HepG2 (cell line): Measurements from ENCODE around the gene RPS6KL1. TPM values are rescaled to one million over a fixed set of nuclear protein-coding genes. Genes with fewer than 3 reads are reported as not detected.

ENCODE experiments used
- CEBPZ ChIP-seq: IDR thresholded peaks from 2 replicates; pipeline ENCODE4 v1.6.1; 2012; ENCODE audit warnings: low read length, improper control_type of control experiment
- CREM ChIP-seq, 2 experiments: sonication (generic) in 1 of 2; formaldehyde crosslinking in 1 of 2; IDR thresholded peaks; 2 replicates each; pipeline versions ENCODE4 v1.4.0 to v1.6.1; 2016 to 2020; ENCODE audit warnings: antibody characterized with exemption in 1 of 2, mild to moderate bottlenecking in 1 of 2, missing genetic modification reagents in 1 of 2
- DBP ChIP-seq: sonication (generic); formaldehyde crosslinking; IDR thresholded peaks from 2 replicates; pipeline ENCODE4 v1.4.0; 2020; ENCODE audit warnings: missing genetic modification reagents; ENCODE audit errors: not compliant biosample characterization
- ETV5 ChIP-seq: IDR thresholded peaks from 2 replicates; pipeline ENCODE4 v1.6.1; 2018; ENCODE audit warnings: missing biosample characterization, missing genetic modification reagents, inconsistent platforms, borderline replicate concordance
- GFI1 ChIP-seq: sonication (generic); formaldehyde crosslinking; IDR thresholded peaks from 2 replicates; pipeline ENCODE4 v1.5.0; 2020; ENCODE audit warnings: missing genetic modification reagents, mild to moderate bottlenecking, borderline replicate concordance
- MIXL1 ChIP-seq: IDR thresholded peaks from 2 replicates; pipeline ENCODE4 v1.6.1; 2016
- MXD4 ChIP-seq: IDR thresholded peaks from 2 replicates; pipeline ENCODE4 v1.6.1; 2016; ENCODE audit warnings: mild to moderate bottlenecking, missing biosample characterization, missing genetic modification reagents
- SIX4 ChIP-seq: sonication (generic); formaldehyde crosslinking; IDR thresholded peaks from 2 replicates; pipeline ENCODE4 v1.4.0; 2020; ENCODE audit warnings: missing genetic modification reagents
- SKIL ChIP-seq: sonication (generic); formaldehyde crosslinking; IDR thresholded peaks from 2 replicates; pipeline ENCODE4 v1.8.0; 2022; ENCODE audit warnings: missing genetic modification reagents, mild to moderate bottlenecking, moderate library complexity, borderline replicate concordance
- SNRNP70 ChIP-seq: fragments of 200-400 bp; formaldehyde crosslinking; IDR thresholded peaks from 2 replicates; pipeline ENCODE4 v1.6.1; 2017; ENCODE audit warnings: mild to moderate bottlenecking, low read depth, low read length, moderate library complexity
- ZKSCAN5 ChIP-seq: sonication (generic); formaldehyde crosslinking; IDR thresholded peaks from 2 replicates; pipeline ENCODE4 v1.5.1; 2020; ENCODE audit warnings: mild to moderate bottlenecking, missing genetic modification reagents
- ZMAT5 ChIP-seq: sonication (generic); formaldehyde crosslinking; IDR thresholded peaks from 2 replicates; pipeline ENCODE4 v1.5.0; 2020; ENCODE audit warnings: mild to moderate bottlenecking, low read depth, missing genetic modification reagents, borderline replicate concordance
- ZNF382 ChIP-seq: sonication (generic); formaldehyde crosslinking; IDR thresholded peaks from 2 replicates; pipeline ENCODE4 v1.5.0; 2020; ENCODE audit warnings: missing genetic modification reagents, mild to moderate bottlenecking, borderline replicate concordance
- ZNF761 ChIP-seq: sonication (generic); formaldehyde crosslinking; conservative IDR thresholded peaks from 2 replicates; pipeline ENCODE4 v1.4.0; 2020; ENCODE audit warnings: mild to moderate bottlenecking, missing genetic modification reagents
- ZSCAN21 ChIP-seq: sonication (generic); formaldehyde crosslinking; IDR thresholded peaks from 2 replicates; pipeline ENCODE4 v1.8.0; 2022; ENCODE audit warnings: mild to moderate bottlenecking, missing genetic modification reagents, moderate library complexity, borderline replicate concordance
- polyA plus RNA-seq, 8 experiments: library from polyadenylated mRNA; depleted of rRNA in 3 of 8; stranded (reverse) in 7 of 8; unstranded in 1 of 8; fragments of >200 nt; fragmentation: Illumina TruSeq in 4 of 8; extraction: Trizol in 4 of 8; gene quantifications; 2 replicates each; pipeline versions ENCODE4 v1.2.1 to v1.2.3, GENCODE V29; 2011 to 2016; ENCODE audit warnings: low read depth in 4 of 8, missing spikeins in 1 of 8, mixed read lengths in 1 of 8; ENCODE audit not compliant: insufficient read depth in 1 of 8
- total RNA-seq, 5 experiments: library from RNA; depleted of rRNA; stranded (reverse); fragments of >200 nt; fragmentation: Illumina TruSeq; extraction: Trizol; gene quantifications; 2 replicates each; pipeline ENCODE4 v1.2.3, GENCODE V29; 2016; ENCODE audit warnings: low read depth in 1 of 5
- TF ChIP-seq, protein P1 (sequence below): sonication (generic); formaldehyde crosslinking; IDR thresholded peaks from 2 replicates; pipeline ENCODE4 v1.4.0; 2020; ENCODE audit warnings: missing genetic modification reagents, mild to moderate bottlenecking, borderline replicate concordance
- TF ChIP-seq, protein P2 (sequence below): sonication (generic); formaldehyde crosslinking; IDR thresholded peaks from 2 replicates; pipeline ENCODE4 v1.8.1; 2023; ENCODE audit warnings: mild to moderate bottlenecking, missing genetic modification reagents

RPS6KL1 gene
- total and polyA plus RNA-seq, 2 of the 13 experiments (the other 11 are each of a cell fraction or from before 2014, with no cell fraction given), result 6.5 to 11.5 TPM

GRCh38 chr14:74945852-74946658 lies 23.0 kb upstream of the RPS6KL1 start (continued):
- TF ChIP-seq MXD4 (CRISPR knock-in tag), result no peak
- TF ChIP-seq, protein P1, sequence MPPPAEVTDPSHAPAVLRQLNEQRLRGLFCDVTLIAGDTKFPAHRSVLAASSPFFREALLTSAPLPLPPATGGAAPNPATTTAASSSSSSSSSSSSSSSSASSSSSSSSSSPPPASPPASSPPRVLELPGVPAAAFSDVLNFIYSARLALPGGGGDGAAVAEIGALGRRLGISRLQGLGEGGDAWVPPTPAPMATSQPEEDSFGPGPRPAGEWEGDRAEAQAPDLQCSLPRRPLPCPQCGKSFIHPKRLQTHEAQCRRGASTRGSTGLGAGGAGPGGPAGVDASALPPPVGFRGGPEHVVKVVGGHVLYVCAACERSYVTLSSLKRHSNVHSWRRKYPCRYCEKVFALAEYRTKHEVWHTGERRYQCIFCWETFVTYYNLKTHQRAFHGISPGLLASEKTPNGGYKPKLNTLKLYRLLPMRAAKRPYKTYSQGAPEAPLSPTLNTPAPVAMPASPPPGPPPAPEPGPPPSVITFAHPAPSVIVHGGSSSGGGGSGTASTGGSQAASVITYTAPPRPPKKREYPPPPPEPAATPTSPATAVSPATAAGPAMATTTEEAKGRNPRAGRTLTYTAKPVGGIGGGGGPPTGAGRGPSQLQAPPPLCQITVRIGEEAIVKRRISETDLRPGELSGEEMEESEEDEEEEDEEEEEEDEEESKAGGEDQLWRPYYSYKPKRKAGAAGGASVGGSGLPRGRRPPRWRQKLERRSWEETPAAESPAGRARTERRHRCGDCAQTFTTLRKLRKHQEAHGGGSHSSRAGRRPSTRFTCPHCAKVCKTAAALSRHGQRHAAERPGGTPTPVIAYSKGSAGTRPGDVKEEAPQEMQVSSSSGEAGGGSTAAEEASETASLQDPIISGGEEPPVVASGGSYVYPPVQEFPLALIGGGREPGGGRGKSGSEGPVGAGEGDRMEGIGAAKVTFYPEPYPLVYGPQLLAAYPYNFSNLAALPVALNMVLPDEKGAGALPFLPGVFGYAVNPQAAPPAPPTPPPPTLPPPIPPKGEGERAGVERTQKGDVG, result no peak
- TF ChIP-seq SNRNP70, result no peak
- TF ChIP-seq CREM (IDR thresholded peaks at IDR 0.05), result peak; percentile 42; the same call in 1 of the 2 replicates
- TF ChIP-seq CREM (CRISPR knock-in tag; IDR thresholded peaks at IDR 0.05), result no peak
- no peak for TF ChIP-seq ZNF761 (CRISPR knock-in tag)
- peak; percentile 24; the same call in 1 of the 2 replicates for TF ChIP-seq SIX4 (CRISPR knock-in tag)
- TF ChIP-seq GFI1, result peak; percentile 94
- no peak for TF ChIP-seq ZKSCAN5 (CRISPR knock-in tag)
- TF ChIP-seq, protein P2, sequence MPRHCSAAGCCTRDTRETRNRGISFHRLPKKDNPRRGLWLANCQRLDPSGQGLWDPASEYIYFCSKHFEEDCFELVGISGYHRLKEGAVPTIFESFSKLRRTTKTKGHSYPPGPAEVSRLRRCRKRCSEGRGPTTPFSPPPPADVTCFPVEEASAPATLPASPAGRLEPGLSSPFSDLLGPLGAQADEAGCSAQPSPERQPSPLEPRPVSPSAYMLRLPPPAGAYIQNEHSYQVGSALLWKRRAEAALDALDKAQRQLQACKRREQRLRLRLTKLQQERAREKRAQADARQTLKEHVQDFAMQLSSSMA (CRISPR knock-in tag), result no peak
- TF ChIP-seq DBP (CRISPR knock-in tag), result no peak
- no peak for TF ChIP-seq ZNF382 (CRISPR knock-in tag)
- TF ChIP-seq ETV5, result peak; percentile 44; the same call in 1 of the 2 replicates
- no peak for TF ChIP-seq ZMAT5 (CRISPR knock-in tag)
- TF ChIP-seq SKIL, result peak; percentile 70
- peak; percentile 66 for TF ChIP-seq MIXL1 (CRISPR knock-in tag)
- 0 out of 2 replicates have a peak, but pooled peaks have one; percentile 49 for TF ChIP-seq ZSCAN21 (CRISPR knock-in tag)
- no peak for TF ChIP-seq CEBPZ
